Astrocyte (in vitro differentiated cells and primary cell): ENCODE measurements around the gene STK33. TPM values are rescaled to one million over a fixed set of nuclear protein-coding genes. Genes with fewer than 3 reads are reported as not detected.

Source experiments
- DNase-seq: peaks from one replicate; pipeline ENCODE4 v3.0.0-alpha.2; 2010; ENCODE audit warnings: low read depth
- FAIRE-seq: peaks from 2 replicates; lab custom pipeline; 2011; peaks lifted over from hg19 to GRCh38; lab: Jason Lieb, UNC
- H2AFZ ChIP-seq: 2 replicates; pipeline ENCODE4 v1.6.0; 2012; ENCODE audit warnings: low read depth, low read length, inconsistent platforms
- H3K27ac ChIP-seq: 2 replicates; pipeline ENCODE4 v1.5.1; 2011; ENCODE audit warnings: low read depth, low read length, inconsistent platforms
- H3K27me3 ChIP-seq: 2 replicates; pipeline ENCODE4 v1.6.0; 2011; ENCODE audit warnings: low read length, inconsistent platforms; ENCODE audit not compliant: insufficient read depth
- H3K36me3 ChIP-seq: 2 replicates; pipeline ENCODE4 v1.5.1; 2011; ENCODE audit warnings: low read length, inconsistent platforms; ENCODE audit not compliant: insufficient read depth
- H3K4me1 ChIP-seq: 2 replicates; pipeline ENCODE4 v1.5.1; 2011; ENCODE audit warnings: low read length, inconsistent platforms; ENCODE audit not compliant: insufficient read depth
- H3K4me2 ChIP-seq: 2 replicates; pipeline ENCODE4 v1.6.0; 2012; ENCODE audit warnings: low read length, inconsistent platforms
- H3K4me3 ChIP-seq: 2 replicates; pipeline ENCODE4 v1.5.1; 2011; ENCODE audit warnings: low read depth, mild to moderate bottlenecking, low read length, inconsistent platforms; ENCODE audit not compliant: insufficient read depth
- H3K79me2 ChIP-seq: 2 replicates; pipeline ENCODE4 v1.6.0; 2012; ENCODE audit warnings: mild to moderate bottlenecking, low read length, inconsistent platforms; ENCODE audit not compliant: insufficient read depth
- H3K9ac ChIP-seq: 2 replicates; pipeline ENCODE4 v1.6.0; 2012; ENCODE audit warnings: mild to moderate bottlenecking, low read length, inconsistent platforms
- H3K9me3 ChIP-seq: 2 replicates; pipeline ENCODE4 v1.5.1; 2012; ENCODE audit warnings: low read depth, mild to moderate bottlenecking, low read length, inconsistent platforms; ENCODE audit not compliant: insufficient read depth
- H4K20me1 ChIP-seq: 2 replicates; pipeline ENCODE4 v1.6.0; 2012; ENCODE audit warnings: low read length, inconsistent platforms; ENCODE audit not compliant: insufficient read depth
- H3K27ac Mint-ChIP-seq: one replicate; pipeline ENCODE4 v1.8.0; 2021; ENCODE audit warnings: mild to moderate bottlenecking, mixed read lengths; ENCODE audit not compliant: unreplicated experiment
- H3K27me3 Mint-ChIP-seq: one replicate; pipeline ENCODE4 v1.8.0; 2021; ENCODE audit warnings: low read depth, mixed read lengths; ENCODE audit not compliant: unreplicated experiment
- H3K36me3 Mint-ChIP-seq: one replicate; pipeline ENCODE4 v1.8.0; 2021; ENCODE audit warnings: low read depth, mixed read lengths; ENCODE audit not compliant: unreplicated experiment
- H3K4me1 Mint-ChIP-seq: one replicate; pipeline ENCODE4 v1.8.0; 2021; ENCODE audit warnings: low read depth, mixed read lengths; ENCODE audit not compliant: unreplicated experiment
- H3K4me3 Mint-ChIP-seq: one replicate; pipeline ENCODE4 v1.8.0; 2021; ENCODE audit warnings: mild to moderate bottlenecking, moderate library complexity, mixed read lengths; ENCODE audit not compliant: unreplicated experiment
- H3K9me3 Mint-ChIP-seq: one replicate; pipeline ENCODE4 v1.8.0; 2021; ENCODE audit warnings: mild to moderate bottlenecking, mixed read lengths; ENCODE audit not compliant: unreplicated experiment
- EZH2 ChIP-seq: IDR thresholded peaks from 2 replicates; pipeline ENCODE4 v1.6.1; 2012; ENCODE audit warnings: mild to moderate bottlenecking, low read length, inconsistent platforms; ENCODE audit not compliant: insufficient read depth
- total RNA-seq: library from RNA; stranded (reverse); gene quantifications from 2 replicates; pipeline ENCODE4 v1.2.1, GENCODE V29; 2021
- TF ChIP-seq, protein P1 (sequence below): IDR thresholded peaks from 2 replicates; pipeline ENCODE4 v1.5.1; 2011; ENCODE audit warnings: low read depth, mild to moderate bottlenecking, inconsistent platforms, low read length, moderate library complexity; ENCODE audit not compliant: insufficient read depth

The STK33 gene
- total RNA-seq, 1 donor from 2014 or later = 7.5 TPM

DNA sequence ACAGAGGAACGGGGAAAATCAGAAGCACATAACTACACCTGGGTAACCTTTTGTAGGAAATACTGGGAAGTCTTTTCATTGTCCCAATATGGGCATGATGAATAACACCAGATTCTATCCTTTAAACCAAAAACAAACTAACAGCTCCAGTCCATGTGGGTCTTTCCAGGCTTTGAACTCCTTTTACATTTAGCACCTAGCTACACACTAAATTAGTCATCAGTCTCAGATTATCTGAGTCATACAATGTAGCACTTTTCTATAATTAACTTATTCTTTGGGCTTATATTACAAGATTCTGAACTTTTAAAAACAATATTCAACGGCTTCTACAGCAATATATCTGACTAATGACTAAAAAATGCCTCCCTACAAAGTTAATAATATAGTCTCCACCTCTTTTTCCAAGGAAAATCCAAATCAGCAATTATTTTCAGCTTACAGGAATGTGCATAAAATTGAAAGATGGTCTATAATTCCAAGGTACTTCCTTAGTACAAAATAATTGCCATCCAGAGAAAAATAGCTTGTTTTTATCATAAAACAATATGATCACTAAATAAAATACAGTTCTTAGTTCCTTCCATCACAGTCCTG lies 26.3 kb downstream of the STK33 start:
- TF ChIP-seq, protein P1, sequence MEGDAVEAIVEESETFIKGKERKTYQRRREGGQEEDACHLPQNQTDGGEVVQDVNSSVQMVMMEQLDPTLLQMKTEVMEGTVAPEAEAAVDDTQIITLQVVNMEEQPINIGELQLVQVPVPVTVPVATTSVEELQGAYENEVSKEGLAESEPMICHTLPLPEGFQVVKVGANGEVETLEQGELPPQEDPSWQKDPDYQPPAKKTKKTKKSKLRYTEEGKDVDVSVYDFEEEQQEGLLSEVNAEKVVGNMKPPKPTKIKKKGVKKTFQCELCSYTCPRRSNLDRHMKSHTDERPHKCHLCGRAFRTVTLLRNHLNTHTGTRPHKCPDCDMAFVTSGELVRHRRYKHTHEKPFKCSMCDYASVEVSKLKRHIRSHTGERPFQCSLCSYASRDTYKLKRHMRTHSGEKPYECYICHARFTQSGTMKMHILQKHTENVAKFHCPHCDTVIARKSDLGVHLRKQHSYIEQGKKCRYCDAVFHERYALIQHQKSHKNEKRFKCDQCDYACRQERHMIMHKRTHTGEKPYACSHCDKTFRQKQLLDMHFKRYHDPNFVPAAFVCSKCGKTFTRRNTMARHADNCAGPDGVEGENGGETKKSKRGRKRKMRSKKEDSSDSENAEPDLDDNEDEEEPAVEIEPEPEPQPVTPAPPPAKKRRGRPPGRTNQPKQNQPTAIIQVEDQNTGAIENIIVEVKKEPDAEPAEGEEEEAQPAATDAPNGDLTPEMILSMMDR = no peak
- no peak for TF ChIP-seq EZH2
- H3K79me2 ChIP-seq = no peaks in the 10 kb centered on the region
- H3K4me3 Mint-ChIP-seq = no peak overlapping the region
- peaks cover 11% of the 10 kb centered on the region for H3K4me1 Mint-ChIP-seq
- H3K36me3 Mint-ChIP-seq = no peaks in the 10 kb centered on the region
- no peaks in the 10 kb centered on the region for H3K27me3 Mint-ChIP-seq
- H3K9me3 Mint-ChIP-seq = no peaks in the 10 kb centered on the region
- no peaks in the 10 kb centered on the region for H3K9me3 ChIP-seq
- H3K4me3 ChIP-seq = no peak overlapping the region
- no peak overlapping the region for H2AFZ ChIP-seq
- no peaks in the 10 kb centered on the region for H3K36me3 ChIP-seq
- no peak for FAIRE-seq
- H3K27me3 ChIP-seq = no peaks in the 10 kb centered on the region
- H3K27ac ChIP-seq = no peak overlapping the region
- DNase-seq = peak; percentile 58
- H3K9ac ChIP-seq = no peak overlapping the region
- H3K4me2 ChIP-seq = peak overlapping the region; percentile 55
- peaks cover 7% of the 10 kb centered on the region for H3K4me1 ChIP-seq
- H3K27ac Mint-ChIP-seq = no peak overlapping the region
- H4K20me1 ChIP-seq = no peaks in the 10 kb centered on the region

GRCh38 chr11:8566613-8567210 lies 27.3 kb downstream of the STK33 start:
- no peaks in the 10 kb centered on the region for H3K36me3 ChIP-seq
- no peaks in the 10 kb centered on the region for H3K27me3 ChIP-seq
- H4K20me1 ChIP-seq = no peaks in the 10 kb centered on the region
- no peaks in the 10 kb centered on the region for H3K27me3 Mint-ChIP-seq
- H3K27ac Mint-ChIP-seq = no peak overlapping the region
- no peak overlapping the region for H3K4me2 ChIP-seq
- H3K9ac ChIP-seq = no peak overlapping the region
- no peak overlapping the region for H3K4me3 Mint-ChIP-seq
- no peak overlapping the region for H3K4me3 ChIP-seq
- H3K27ac ChIP-seq = no peak overlapping the region
- no peak for TF ChIP-seq EZH2
- TF ChIP-seq, protein P1 = peak; percentile 50
- H3K4me1 Mint-ChIP-seq = peaks cover 11% of the 10 kb centered on the region
- peak; percentile 84 for FAIRE-seq
- H3K79me2 ChIP-seq = no peaks in the 10 kb centered on the region
- no peak overlapping the region for H2AFZ ChIP-seq
- peaks cover 7% of the 10 kb centered on the region for H3K4me1 ChIP-seq
- peak; percentile 22 for DNase-seq
- H3K9me3 ChIP-seq = no peaks in the 10 kb centered on the region
- H3K36me3 Mint-ChIP-seq = no peaks in the 10 kb centered on the region
- no peaks in the 10 kb centered on the region for H3K9me3 Mint-ChIP-seq

- H3K79me2 ChIP-seq = no peaks in the 10 kb centered on the region
- peaks cover 11% of the 10 kb centered on the region for H3K4me1 Mint-ChIP-seq
- H3K36me3 Mint-ChIP-seq = no peaks in the 10 kb centered on the region
- H3K9me3 ChIP-seq = no peaks in the 10 kb centered on the region
- H3K27ac Mint-ChIP-seq = no peak overlapping the region
- peaks cover 7% of the 10 kb centered on the region for H3K4me1 ChIP-seq
- H3K36me3 ChIP-seq = no peaks in the 10 kb centered on the region
- H3K4me3 ChIP-seq = no peak overlapping the region
- H3K4me3 Mint-ChIP-seq = no peak overlapping the region
- FAIRE-seq (no peak), DNase-seq (no peak)
- no peaks in the 10 kb centered on the region for H4K20me1 ChIP-seq
- H3K9me3 Mint-ChIP-seq = peaks cover 7% of the 10 kb centered on the region
- H3K27me3 ChIP-seq = no peaks in the 10 kb centered on the region
- no peak overlapping the region for H3K4me2 ChIP-seq
- H2AFZ ChIP-seq = no peak overlapping the region
- no peak overlapping the region for H3K9ac ChIP-seq
- no peaks in the 10 kb centered on the region for H3K27me3 Mint-ChIP-seq
- no peak overlapping the region for H3K27ac ChIP-seq
- TF ChIP-seq, protein P1 = no peak
- no peak for TF ChIP-seq EZH2
Measured at GRCh38 chr11:8564526-8564925, 29.5 kb downstream of the STK33 start.
